Heart right ventricle (tissue), 16 donors: ENCODE measurements around the gene SANBR. TPM values are rescaled to one million over a fixed set of nuclear protein-coding genes. Genes with fewer than 3 reads are reported as not detected.
"Not testable (repeated sequence)": the region's sequence is repeated elsewhere in the genome, so short reads cannot be mapped to it uniquely, and the experiment has no call there.

ENCODE experiments used
- ATAC-seq, 8 donors: fragments of 200-7000 bp; cut with Tn5 transposase; one replicate each; pipeline ENCODE4 v1.9.1; 2020; ENCODE audit warnings: mild to moderate bottlenecking in 8 of 8, moderate library complexity in 8 of 8, moderate number of reproducible peaks in 1 of 8
- DNase-seq, 2 donors: peaks; one replicate each; pipeline ENCODE4 v3.0.0-alpha.2; 2020
- H3K27ac ChIP-seq, 10 donors: fragments of 200-600 bp; sonication (generic) in 2 of 10; one replicate each; pipeline versions ENCODE4 v1.5.0 to v1.8.0; 2020 to 2022; ENCODE audit warnings: mild to moderate bottlenecking in 3 of 10
- H3K27me3 ChIP-seq, 7 donors: fragments of 200-600 bp; one replicate each; pipeline ENCODE4 v1.8.0; 2021 to 2022; ENCODE audit warnings: mild to moderate bottlenecking in 2 of 7
- H3K36me3 ChIP-seq, 9 donors: fragments of 200-600 bp; sonication (generic) in 1 of 9; one replicate each; pipeline versions ENCODE4 v1.5.0 to v1.8.0; 2020 to 2022; ENCODE audit warnings: mild to moderate bottlenecking in 2 of 9
- H3K4me1 ChIP-seq, 9 donors: fragments of 200-600 bp; sonication (generic) in 1 of 9; one replicate each; pipeline versions ENCODE4 v1.5.0 to v1.8.0; 2020 to 2022; ENCODE audit warnings: mild to moderate bottlenecking in 4 of 9
- H3K4me3 ChIP-seq, 10 donors: fragments of 200-600 bp; sonication (generic) in 2 of 10; one replicate each; pipeline versions ENCODE4 v1.5.0 to v1.8.0; 2020 to 2022; ENCODE audit warnings: mild to moderate bottlenecking in 7 of 10, moderate library complexity in 2 of 10
- H3K9me3 ChIP-seq, 11 donors: fragments of 200-600 bp in 10 of 11; sonication (generic) in 2 of 11; one replicate each; pipeline versions ENCODE4 v1.5.0 to v1.8.0; 2013 to 2022; ENCODE audit warnings: mild to moderate bottlenecking in 2 of 11, control low read depth in 1 of 11, moderate library complexity in 1 of 11
- WGBS, 2 donors: extraction: QIAGEN DNeasy Blood & Tissue Kit; methylation state at CpG; one replicate each; pipeline ENCODE4 v1.1.7; 2013; ENCODE audit warnings: inconsistent platforms in 1 of 2; 5-methylcytosine and 5-hydroxymethylcytosine counted together
- intact Hi-C, 10 donors: fragments of 100-400 bp; cut with DNase I; formaldehyde crosslinking; loops; one replicate each; pipeline versions ENCODE4 v1.11.1 to v1.14.2; 2022
- polyA plus RNA-seq, 2 donors: library from polyadenylated mRNA; stranded (reverse); fragments of 200-250 nt; gene quantifications; one replicate each; pipeline ENCODE4 v1.2.3, GENCODE V29; 2013
- total RNA-seq, 10 donors: library from RNA; stranded (reverse); fragmentation: NEBNext Ultra II Directional in 3 of 10; extraction: Animal tissue kit (Norgen Biotek cat#: 25700) in 3 of 10; gene quantifications; one replicate each; pipeline versions ENCODE4 v1.2.1 to v1.2.4, GENCODE V29; 2021 to 2023
- TF ChIP-seq, protein P1 (sequence below), 9 donors: fragments of 200-600 bp; sonication (generic) in 2 of 9; IDR thresholded peaks; one replicate each; pipeline versions ENCODE4 v1.5.0 to v1.8.0; 2021 to 2022; ENCODE audit warnings: antibody characterized with exemption in 9 of 9, mild to moderate bottlenecking in 5 of 9, moderate library complexity in 1 of 9
- donor health status: Arrhythmogenic right ventricular cardiomyopathy.
- donor health status: ischemic (EF 13 %, LVEDD 7.1; RV severe dilation, severe dysfunction).
- donor health status: healthy with polysubstance abuse.
- donor health status: DM: no; HTN: yes; CAD: no.
- donor health status: DM: no; HTN: no; CAD: no.
- donor health status: ischemic (EF 25% LVEDD 6.9; RV normal size, moderate dysfunction).
- donor health status: ischemic (EF 25% LVEDD 5.7; RV mildly dilated, moderate dysfunction).
- donor health status: healthy.
- donor health status: DM: yes; HTN: yes; CAD: no.
- donor health status: Ischemic cardiomyopathy.
- donor health status: ischemic (EF 35%, LVEDD 5.7; RV mildly dilated, moderate dysfunction).
- donor health status: nonischemic (EF 11% LVEDD 7.7; RV severe dilation, severe dysfunction).
- donor health status: DM: yes; HTN: yes; CAD: no.
- donor health status: PGD.
- donor health status: ischemic (EF 29% LVEDD 5.4; RV normal size, mild dysfunction).
- donor health status: nonischemic (EF 23%, LVEDD 6.1; RV moderate dilation, normal function).

The SANBR gene
- total and polyA plus RNA-seq, 12 donors = 3.5 to 11.0 (median 6.6) TPM

DNA sequence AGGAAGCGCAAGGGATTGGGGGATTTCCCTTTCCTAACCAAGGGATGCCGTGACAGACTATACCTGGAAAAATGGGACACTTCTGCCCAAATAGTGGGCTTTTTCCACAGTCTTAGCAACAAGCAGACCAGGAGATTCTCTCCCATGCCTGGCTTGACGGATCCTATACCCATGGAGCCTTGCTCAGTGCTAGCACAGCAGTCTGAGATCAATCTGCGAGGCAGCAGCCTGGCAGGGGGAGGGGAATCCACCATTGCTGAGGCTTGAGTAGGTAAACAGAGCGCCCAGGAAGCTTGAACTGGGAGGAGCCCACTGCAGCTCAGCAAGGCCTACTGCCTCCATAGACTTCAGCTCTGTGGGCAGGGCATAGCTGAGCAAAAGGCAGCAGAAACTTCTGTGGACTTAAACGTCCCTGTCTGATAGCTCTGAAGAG lies 44.4 kb upstream of the SANBR start:
- TF ChIP-seq, protein P1, sequence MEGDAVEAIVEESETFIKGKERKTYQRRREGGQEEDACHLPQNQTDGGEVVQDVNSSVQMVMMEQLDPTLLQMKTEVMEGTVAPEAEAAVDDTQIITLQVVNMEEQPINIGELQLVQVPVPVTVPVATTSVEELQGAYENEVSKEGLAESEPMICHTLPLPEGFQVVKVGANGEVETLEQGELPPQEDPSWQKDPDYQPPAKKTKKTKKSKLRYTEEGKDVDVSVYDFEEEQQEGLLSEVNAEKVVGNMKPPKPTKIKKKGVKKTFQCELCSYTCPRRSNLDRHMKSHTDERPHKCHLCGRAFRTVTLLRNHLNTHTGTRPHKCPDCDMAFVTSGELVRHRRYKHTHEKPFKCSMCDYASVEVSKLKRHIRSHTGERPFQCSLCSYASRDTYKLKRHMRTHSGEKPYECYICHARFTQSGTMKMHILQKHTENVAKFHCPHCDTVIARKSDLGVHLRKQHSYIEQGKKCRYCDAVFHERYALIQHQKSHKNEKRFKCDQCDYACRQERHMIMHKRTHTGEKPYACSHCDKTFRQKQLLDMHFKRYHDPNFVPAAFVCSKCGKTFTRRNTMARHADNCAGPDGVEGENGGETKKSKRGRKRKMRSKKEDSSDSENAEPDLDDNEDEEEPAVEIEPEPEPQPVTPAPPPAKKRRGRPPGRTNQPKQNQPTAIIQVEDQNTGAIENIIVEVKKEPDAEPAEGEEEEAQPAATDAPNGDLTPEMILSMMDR (IDR thresholded peaks at IDR 0.05) = no peak
- Histone ChIP-seq H3K9me3 (peaks cover 0 to 9% (median 4%) of the 10 kb centered on the region in 11 donors), H3K36me3 (peaks cover 0 to 40% (median 3%) of the 10 kb centered on the region in 9 donors), H3K27ac (no peak overlapping the region), H3K4me1 (peaks cover 0 to 44% (median 33%) of the 10 kb centered on the region in 9 donors), H3K4me3 (no peak overlapping the region), H3K27me3 (no peaks in the 10 kb centered on the region)
- ATAC-seq = no peak
- intact Hi-C loops = no loop called here
- no peak for DNase-seq
- WGBS, 2 donors = 83 to 92% methylated on average over 6 of the region's 6 CpGs

DNA sequence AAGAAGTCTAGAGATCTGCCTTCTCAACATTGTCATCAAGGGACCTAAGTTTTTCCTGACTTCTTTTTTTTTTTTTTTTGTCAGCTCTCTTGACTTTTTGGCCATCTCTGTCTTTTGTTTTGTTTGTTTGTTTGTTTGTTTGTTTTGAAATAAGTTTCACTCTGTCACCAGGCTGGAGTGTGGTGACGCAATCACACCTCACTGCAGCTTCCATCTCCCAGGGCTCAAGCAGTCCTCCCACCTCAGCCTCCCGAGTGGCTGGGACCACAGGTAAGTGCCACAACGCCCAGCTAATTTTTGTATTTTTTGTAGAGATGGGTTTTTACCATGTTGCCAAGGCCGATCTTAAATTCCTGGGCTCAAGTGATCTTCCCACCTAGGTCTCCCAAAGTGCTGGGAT lies 42.0 kb upstream of the SANBR start:
- no peak for ATAC-seq
- TF ChIP-seq, protein P1 (IDR thresholded peaks at IDR 0.05) = no peak
- Histone ChIP-seq H3K9me3 (peaks cover 0 to 9% (median 4%) of the 10 kb centered on the region in 11 donors), H3K27ac (no peak overlapping the region), H3K4me1 (peaks cover 0 to 38% (median 28%) of the 10 kb centered on the region in 9 donors), H3K27me3 (no peaks in the 10 kb centered on the region), H3K4me3 (no peak overlapping the region), H3K36me3 (peaks cover 0 to 40% (median 3%) of the 10 kb centered on the region in 9 donors)
- DNase-seq = no peak
- intact Hi-C loops = no loop called here
- WGBS, 2 donors = 87 to 99% methylated on average over 4 of the region's 4 CpGs

DNA sequence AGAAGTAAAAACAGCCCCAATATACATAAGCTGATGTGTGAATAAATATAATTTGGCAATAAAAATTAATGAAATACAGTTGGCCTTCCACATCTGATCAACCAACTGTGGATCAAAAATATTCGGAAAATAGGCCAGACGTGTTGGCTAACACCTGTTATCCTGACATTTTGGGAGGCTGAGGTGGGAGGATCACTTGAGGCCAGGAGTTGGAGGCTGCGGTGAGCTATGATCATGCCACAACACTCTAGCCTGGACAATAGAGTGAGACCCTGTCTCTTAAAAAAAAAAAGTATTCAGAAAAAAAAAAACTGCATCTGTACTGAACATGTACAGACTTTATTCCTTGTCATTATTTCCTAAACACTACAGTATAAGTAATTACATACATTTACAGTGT lies 36.1 kb upstream of the SANBR start:
- H3K4me3 ChIP-seq = no peak overlapping the region
- no peaks in the 10 kb centered on the region for H3K27me3 ChIP-seq
- TF ChIP-seq, protein P1 (IDR thresholded peaks at IDR 0.05) = no peak
- H3K27ac ChIP-seq = no peak overlapping the region
- H3K9me3 ChIP-seq = no peaks in the 10 kb centered on the region
- no peak for ATAC-seq
- intact Hi-C loops = no loop called here
- DNase-seq = no peak
- H3K4me1 ChIP-seq = peaks cover 0 to 22% (median 13%) of the 10 kb centered on the region in 9 donors
- H3K36me3 ChIP-seq = peaks cover 4 to 55% (median 20%) of the 10 kb centered on the region in 9 donors
- 95 to 96% methylated on average over 3 of the region's 3 CpGs for WGBS, 2 donors

DNA sequence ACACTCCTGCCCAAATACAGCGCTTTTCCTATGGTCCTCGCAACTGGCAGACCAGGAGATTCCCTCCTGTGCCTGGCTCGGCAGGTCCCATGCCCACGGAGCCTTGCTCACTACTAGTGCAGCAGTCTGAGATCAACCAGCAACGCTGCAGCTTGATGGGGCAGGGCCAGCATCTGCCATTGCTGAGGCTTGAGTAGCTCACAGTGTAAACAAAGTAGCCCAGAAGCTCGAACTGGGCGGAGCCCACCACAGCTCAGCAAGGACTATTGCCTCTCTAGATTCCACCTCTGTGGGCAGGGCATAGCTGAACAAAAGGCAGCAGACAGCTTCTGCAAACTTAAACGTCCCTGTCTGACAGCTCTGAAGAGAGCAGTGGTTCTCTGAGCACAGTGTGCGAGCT lies 31.1 kb upstream of the SANBR start:
- intact Hi-C loops, DNase-seq, H3K27ac ChIP-seq, H3K4me1 ChIP-seq, H3K27me3 ChIP-seq, H3K4me3 ChIP-seq: not testable (repeated sequence)
- peak in 1 of 8 donors; percentile 17 for ATAC-seq
- Histone ChIP-seq H3K36me3 (peaks cover 4 to 60% (median 31%) of the 10 kb centered on the region in 9 donors), H3K9me3 (peaks cover 0 to 15% (median 0%) of the 10 kb centered on the region in 11 donors)
- WGBS, 2 donors = 97 to 99% methylated on average over 9 of the region's 9 CpGs

DNA sequence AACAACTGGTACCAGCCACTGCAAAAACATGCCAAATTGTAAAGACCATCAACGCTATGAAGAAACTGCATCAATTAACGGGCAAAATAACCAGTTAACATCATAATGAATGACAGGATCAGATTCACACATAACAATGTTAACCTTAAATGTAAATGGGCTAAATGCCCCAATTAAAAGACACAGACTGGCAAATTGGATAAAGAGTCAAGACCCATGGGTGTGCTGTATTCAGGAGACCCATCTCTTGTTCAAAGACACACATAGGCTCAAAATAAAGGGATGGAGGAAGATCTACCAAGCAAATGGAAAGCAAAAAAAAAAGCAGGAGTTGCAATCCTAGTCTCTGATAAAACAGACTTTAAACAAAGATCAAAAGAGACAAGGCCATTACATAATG lies 29.0 kb upstream of the SANBR start:
- WGBS, 2 donors = 98 to 100% methylated on average over 2 of the region's 2 CpGs
- ATAC-seq, H3K4me1 ChIP-seq, H3K4me3 ChIP-seq, H3K27me3 ChIP-seq, H3K27ac ChIP-seq, intact Hi-C loops, DNase-seq: not testable (repeated sequence)
- H3K36me3 ChIP-seq = peaks cover 2 to 45% (median 31%) of the 10 kb centered on the region in 9 donors
- H3K9me3 ChIP-seq = peaks cover 0 to 22% (median 0%) of the 10 kb centered on the region in 11 donors
